A549 (cell line): ENCODE measurements around the gene CWF19L2. TPM values are rescaled to one million over a fixed set of nuclear protein-coding genes. Genes with fewer than 3 reads are reported as not detected.

Experiments used
- ATAC-seq, 2 experiments: fragments of 200-7000 bp in 1 of 2; fragments of >200 bp in 1 of 2; cut with Nextera tagmentation in 1 of 2; cut with Tn5 transposase in 1 of 2; 3 replicates each; pipeline versions ENCODE4 v1.8.0 to v1.9.1; 2018 to 2020; ENCODE audit warnings: mild to moderate bottlenecking in 1 of 2, moderate library complexity in 1 of 2
- CTCF ChIA-PET: fragments of 300-600 bp; sonication (Branson Sonifier 250); formaldehyde crosslinking; extraction: SDS; loops from one replicate; lab custom pipeline; 2021; ENCODE audit warnings: antibody characterized with exemption, inconsistent platforms; lab: Yijun Ruan, JAX
- POLR2A ChIA-PET: fragments of 350-600 bp; formaldehyde crosslinking; extraction: SDS; loops from one replicate; lab custom pipeline; 2021; ENCODE audit warnings: antibody characterized with exemption, inconsistent platforms; lab: Yijun Ruan, JAX
- DNase-seq, 2 experiments: peaks; one replicate each; pipeline versions ENCODE4 v3.0.0 to v3.0.0-alpha.2; 2011 to 2016; ENCODE audit warnings: low read depth in 1 of 2, low spot score in 1 of 2
- FAIRE-seq: peaks from 2 replicates; lab custom pipeline; 2011; peaks lifted over from hg19 to GRCh38; lab: Jason Lieb, UNC
- H3K27ac ChIP-seq, 2 experiments: fragments of >200 bp; sonication (Bioruptor Twin); formaldehyde crosslinking; 3 replicates each; pipeline ENCODE4 v1.5.1; 2016 to 2017
- H3K4me1 ChIP-seq: fragments of >200 bp; sonication (Bioruptor Twin); formaldehyde crosslinking; 3 replicates; pipeline ENCODE4 v1.6.1; 2016
- H3K4me2 ChIP-seq: fragments of >200 bp; sonication (Bioruptor Twin); formaldehyde crosslinking; 3 replicates; pipeline ENCODE4 v1.6.1; 2016
- H3K4me3 ChIP-seq: fragments of >200 bp; sonication (Bioruptor Twin); formaldehyde crosslinking; 3 replicates; pipeline ENCODE4 v1.5.1; 2016
- H3K9me3 ChIP-seq: fragments of >200 bp; sonication (Bioruptor Twin); formaldehyde crosslinking; 3 replicates; pipeline ENCODE4 v1.6.1; 2016
- EHF ChIP-seq: fragments of 250-450 bp; sonication (Bioruptor Pico); IDR thresholded peaks from 2 replicates; pipeline ENCODE4 v1.5.0; 2020; ENCODE audit warnings: mild to moderate bottlenecking
- FOSL2 ChIP-seq, 2 experiments: fragments of 450-650 bp in 1 of 2; fragments of >200 bp in 1 of 2; sonication (Bioruptor Twin) in 1 of 2; formaldehyde crosslinking; IDR thresholded peaks; 2 replicates each; pipeline versions ENCODE4 v1.5.0 to v1.6.1; 2016 to 2020; ENCODE audit warnings: mild to moderate bottlenecking in 1 of 2, moderate library complexity in 1 of 2
- FOXS1 ChIP-seq: fragments of 250-450 bp; sonication (Bioruptor Pico); IDR thresholded peaks from 2 replicates; pipeline ENCODE4 v1.5.0; 2020; ENCODE audit warnings: mild to moderate bottlenecking, moderate library complexity
- GATA3 ChIP-seq: IDR thresholded peaks from 2 replicates; pipeline ENCODE4 v1.6.1; 2012; ENCODE audit warnings: borderline replicate concordance
- HOXA7 ChIP-seq: fragments of 250-450 bp; sonication (Bioruptor Pico); IDR thresholded peaks from 2 replicates; pipeline ENCODE4 v1.5.0; 2020; ENCODE audit warnings: mild to moderate bottlenecking, moderate library complexity
- JUN ChIP-seq, 2 experiments: fragments of >200 bp; sonication (Bioruptor Twin); formaldehyde crosslinking; IDR thresholded peaks; 2 replicates in 1 of 2; 3 replicates in 1 of 2; pipeline ENCODE4 v1.6.1; 2016 to 2017
- JUNB ChIP-seq: fragments of >200 bp; sonication (Bioruptor Twin); formaldehyde crosslinking; IDR thresholded peaks from 2 replicates; pipeline ENCODE4 v1.6.1; 2016
- KDM5A ChIP-seq: fragments of 200-600 bp; sonication (generic); IDR thresholded peaks from 2 replicates; pipeline ENCODE4 v1.6.1; 2016; ENCODE audit warnings: antibody characterized with exemption, mild to moderate bottlenecking
- MAFK ChIP-seq: fragments of 450-650 bp; IDR thresholded peaks from 2 replicates; pipeline ENCODE4 v1.6.1; 2014; ENCODE audit not compliant: partially characterized antibody
- NFE2L2 ChIP-seq: fragments of 150-350 bp; conservative IDR thresholded peaks from 2 replicates; pipeline ENCODE4 v1.6.1; 2014; ENCODE audit warnings: low read length
- POLR2A ChIP-seq: IDR thresholded peaks from 2 replicates; pipeline ENCODE4 v1.6.1; 2012; ENCODE audit warnings: mild to moderate bottlenecking, low read length
- RAD21 ChIP-seq, 2 experiments: fragments of >200 bp in 1 of 2; sonication (Bioruptor Twin) in 1 of 2; formaldehyde crosslinking in 1 of 2; IDR thresholded peaks in 1 of 2; conservative IDR thresholded peaks in 1 of 2; 2 replicates in 1 of 2; 3 replicates in 1 of 2; pipeline ENCODE4 v1.6.1; 2012 to 2018; ENCODE audit warnings: inconsistent platforms in 1 of 2
- RARB ChIP-seq: fragments of 250-450 bp; sonication (Bioruptor Pico); IDR thresholded peaks from 2 replicates; pipeline ENCODE4 v1.8.0; 2021; ENCODE audit warnings: mild to moderate bottlenecking, moderate library complexity
- RNF2 ChIP-seq: fragments of 200-600 bp; sonication (generic); IDR thresholded peaks from 2 replicates; pipeline ENCODE4 v1.6.1; 2016; ENCODE audit warnings: low read depth, mild to moderate bottlenecking, antibody characterized with exemption, moderate library complexity, borderline replicate concordance
- TFCP2L1 ChIP-seq: fragments of 250-450 bp; sonication (Bioruptor Pico); IDR thresholded peaks from 2 replicates; pipeline ENCODE4 v1.5.0; 2021; ENCODE audit warnings: mild to moderate bottlenecking
- TP53 ChIP-seq: fragments of 250-450 bp; sonication (Bioruptor Pico); IDR thresholded peaks from 2 replicates; pipeline ENCODE4 v1.5.0; 2021; ENCODE audit warnings: mild to moderate bottlenecking, moderate library complexity
- ZNF302 ChIP-seq: fragments of 250-450 bp; sonication (Bioruptor Pico); IDR thresholded peaks from 2 replicates; pipeline ENCODE4 v1.9.0; 2021; ENCODE audit warnings: inconsistent platforms, mild to moderate bottlenecking, moderate library complexity
- ZSCAN20 ChIP-seq: fragments of 250-450 bp; sonication (Bioruptor Pico); IDR thresholded peaks from 2 replicates; pipeline ENCODE4 v1.8.0; 2022; ENCODE audit warnings: mild to moderate bottlenecking, moderate library complexity
- WGBS: methylation state at CpG from one replicate; pipeline ENCODE4 v1.1.6; 2017; ENCODE audit errors: missing lambda C conversion rate; 5-methylcytosine and 5-hydroxymethylcytosine counted together
- polyA plus RNA-seq, 4 experiments: library from polyadenylated mRNA; depleted of rRNA in 3 of 4; stranded (reverse); fragments of >200 nt; fragmentation: RNase III in 1 of 4; extraction: RNeasy Plus Mini Kit Qiagen cat#74134 plus additional on column Dnase treatment in 1 of 4; gene quantifications; 2 replicates in 3 of 4; 3 replicates in 1 of 4; pipeline ENCODE4 v1.2.3, GENCODE V29; 2011 to 2017
- TF ChIP-seq, protein P1 (sequence below): IDR thresholded peaks from 2 replicates; pipeline ENCODE4 v1.6.1; 2012
- TF ChIP-seq, protein P2 (sequence below): fragments of >200 bp; sonication (Bioruptor Twin); formaldehyde crosslinking; IDR thresholded peaks from 2 replicates; pipeline ENCODE4 v1.6.1; 2016
- TF ChIP-seq, protein P3 (sequence below): fragments of 200-600 bp; sonication (generic); IDR thresholded peaks from 2 replicates; pipeline ENCODE4 v1.6.1; 2016; ENCODE audit warnings: antibody characterized with exemption, mild to moderate bottlenecking, moderate library complexity
- TF ChIP-seq, protein P4 (sequence below): fragments of >200 bp; sonication (Bioruptor Twin); formaldehyde crosslinking; IDR thresholded peaks from 3 replicates; pipeline ENCODE4 v1.6.1; 2016

Gene CWF19L2
- polyA plus RNA-seq, 2 of the 4 experiments (the other 2 are of a cell fraction): 5.4 to 5.8 TPM

DNA sequence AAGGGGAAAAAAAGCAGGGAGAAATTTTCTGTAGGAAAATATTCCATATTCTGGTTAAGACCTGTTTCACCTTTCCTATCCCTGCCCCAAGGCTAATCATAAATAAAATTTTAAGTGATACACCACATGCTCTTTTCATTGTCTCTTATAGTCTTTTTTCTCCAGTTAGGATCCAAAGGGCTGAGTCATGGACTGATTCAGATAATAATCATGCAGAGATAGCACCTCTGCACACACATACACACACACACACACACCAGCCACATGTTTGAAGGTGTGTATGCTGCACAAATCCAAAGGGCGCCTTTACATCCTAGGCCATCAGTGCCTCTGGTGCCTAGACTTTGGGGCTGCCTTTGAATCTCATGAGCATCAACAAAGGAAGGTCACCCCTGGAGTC, 35.5 kb upstream of the CWF19L2 start:
- ChIA-PET CTCF (no interaction called here), POLR2A (interaction anchor here (1.0 kb wide), 1 partner anchor 35 kb away, joined by 3 read pairs; the partner anchor contains the start of gene CWF19L2)
- Histone ChIP-seq H3K4me1 (peaks cover 9% of the 10 kb centered on the region; the same call in 1 of the 3 replicates), H3K4me3 (no peak overlapping the region), H3K9me3 (no peaks in the 10 kb centered on the region), H3K4me2 (peak overlapping the region; percentile 31; the same call in 2 of the 3 replicates), H3K27ac (peak overlapping the region in 1 of 2 experiments; percentile 4; a peak in 1 of 6 replicates)
- FAIRE-seq (no peak), DNase-seq (peak; percentile 6 to 31), ATAC-seq (peak in 1 of 2 experiments; percentile 45; a peak in 2 of 6 replicates)
- 57% methylated on average over 1 of the region's 1 CpG for WGBS
- TF ChIP-seq JUNB (peak; percentile 52), JUN (IDR thresholded peaks at IDR 0.05) (no peak), FOSL2 (IDR thresholded peaks at IDR 0.05) (no peak), FOSL2 (CRISPR knock-in tag; IDR thresholded peaks at IDR 0.05) (peak; percentile 40; the same call in 1 of the 2 replicates), NFE2L2 (no peak), MAFK (peak; percentile 2)
- TF ChIP-seq, protein P1, sequence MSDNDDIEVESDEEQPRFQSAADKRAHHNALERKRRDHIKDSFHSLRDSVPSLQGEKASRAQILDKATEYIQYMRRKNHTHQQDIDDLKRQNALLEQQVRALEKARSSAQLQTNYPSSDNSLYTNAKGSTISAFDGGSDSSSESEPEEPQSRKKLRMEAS: 0 out of 2 replicates have a peak, but pooled peaks have one; percentile 19

DNA sequence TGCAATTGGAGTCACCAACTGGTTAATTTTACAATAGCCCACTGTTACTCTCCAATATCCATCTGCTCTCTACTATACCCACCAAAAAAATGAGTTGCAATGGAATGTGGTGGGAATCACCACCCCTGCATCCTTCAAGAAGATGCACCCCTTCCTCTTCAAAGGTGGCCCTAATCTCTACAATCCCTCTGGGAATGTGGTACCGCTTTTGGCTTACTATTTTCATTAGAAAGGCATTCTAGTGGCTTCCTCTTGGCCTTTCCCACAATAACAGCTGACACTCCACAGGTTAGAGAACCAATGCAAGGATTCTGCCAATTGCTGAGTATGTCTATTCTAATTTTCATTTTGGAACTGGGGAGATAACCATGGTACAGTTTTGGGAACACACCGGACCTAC, 33.2 kb upstream of the CWF19L2 start:
- H3K4me2 ChIP-seq: no peak overlapping the region
- H3K4me1 ChIP-seq: peaks cover 9% of the 10 kb centered on the region; the same call in 1 of the 3 replicates
- H3K27ac ChIP-seq: no peak overlapping the region
- POLR2A ChIA-PET: no interaction called here
- no peak for ATAC-seq
- no peaks in the 10 kb centered on the region for H3K9me3 ChIP-seq
- 81% methylated on average over 2 of the region's 2 CpGs for WGBS
- no peak overlapping the region for H3K4me3 ChIP-seq
- CTCF ChIA-PET: no interaction called here
- FAIRE-seq: no peak
- no peak for TF ChIP-seq EHF (CRISPR knock-in tag)
- no peak for TF ChIP-seq TP53 (CRISPR knock-in tag)
- no peak for TF ChIP-seq RAD21 (conservative IDR thresholded peaks at IDR 0.05 in 1 of 2, IDR thresholded peaks at IDR 0.05 in 1 of 2)
- TF ChIP-seq GATA3: no peak
- TF ChIP-seq HOXA7 (CRISPR knock-in tag): no peak
- TF ChIP-seq, protein P2, sequence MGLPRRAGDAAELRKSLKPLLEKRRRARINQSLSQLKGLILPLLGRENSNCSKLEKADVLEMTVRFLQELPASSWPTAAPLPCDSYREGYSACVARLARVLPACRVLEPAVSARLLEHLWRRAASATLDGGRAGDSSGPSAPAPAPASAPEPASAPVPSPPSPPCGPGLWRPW: no peak
- no peak for TF ChIP-seq ZNF302 (CRISPR knock-in tag)
- TF ChIP-seq TFCP2L1 (CRISPR knock-in tag): no peak
- TF ChIP-seq FOXS1 (CRISPR knock-in tag): no peak
- TF ChIP-seq, protein P3, sequence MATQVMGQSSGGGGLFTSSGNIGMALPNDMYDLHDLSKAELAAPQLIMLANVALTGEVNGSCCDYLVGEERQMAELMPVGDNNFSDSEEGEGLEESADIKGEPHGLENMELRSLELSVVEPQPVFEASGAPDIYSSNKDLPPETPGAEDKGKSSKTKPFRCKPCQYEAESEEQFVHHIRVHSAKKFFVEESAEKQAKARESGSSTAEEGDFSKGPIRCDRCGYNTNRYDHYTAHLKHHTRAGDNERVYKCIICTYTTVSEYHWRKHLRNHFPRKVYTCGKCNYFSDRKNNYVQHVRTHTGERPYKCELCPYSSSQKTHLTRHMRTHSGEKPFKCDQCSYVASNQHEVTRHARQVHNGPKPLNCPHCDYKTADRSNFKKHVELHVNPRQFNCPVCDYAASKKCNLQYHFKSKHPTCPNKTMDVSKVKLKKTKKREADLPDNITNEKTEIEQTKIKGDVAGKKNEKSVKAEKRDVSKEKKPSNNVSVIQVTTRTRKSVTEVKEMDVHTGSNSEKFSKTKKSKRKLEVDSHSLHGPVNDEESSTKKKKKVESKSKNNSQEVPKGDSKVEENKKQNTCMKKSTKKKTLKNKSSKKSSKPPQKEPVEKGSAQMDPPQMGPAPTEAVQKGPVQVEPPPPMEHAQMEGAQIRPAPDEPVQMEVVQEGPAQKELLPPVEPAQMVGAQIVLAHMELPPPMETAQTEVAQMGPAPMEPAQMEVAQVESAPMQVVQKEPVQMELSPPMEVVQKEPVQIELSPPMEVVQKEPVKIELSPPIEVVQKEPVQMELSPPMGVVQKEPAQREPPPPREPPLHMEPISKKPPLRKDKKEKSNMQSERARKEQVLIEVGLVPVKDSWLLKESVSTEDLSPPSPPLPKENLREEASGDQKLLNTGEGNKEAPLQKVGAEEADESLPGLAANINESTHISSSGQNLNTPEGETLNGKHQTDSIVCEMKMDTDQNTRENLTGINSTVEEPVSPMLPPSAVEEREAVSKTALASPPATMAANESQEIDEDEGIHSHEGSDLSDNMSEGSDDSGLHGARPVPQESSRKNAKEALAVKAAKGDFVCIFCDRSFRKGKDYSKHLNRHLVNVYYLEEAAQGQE: no peak
- TF ChIP-seq POLR2A: no peak
- TF ChIP-seq, protein P1: no peak
- TF ChIP-seq RARB (CRISPR knock-in tag): no peak
- TF ChIP-seq RNF2: no peak
- TF ChIP-seq NFE2L2: no peak
- TF ChIP-seq, protein P4, sequence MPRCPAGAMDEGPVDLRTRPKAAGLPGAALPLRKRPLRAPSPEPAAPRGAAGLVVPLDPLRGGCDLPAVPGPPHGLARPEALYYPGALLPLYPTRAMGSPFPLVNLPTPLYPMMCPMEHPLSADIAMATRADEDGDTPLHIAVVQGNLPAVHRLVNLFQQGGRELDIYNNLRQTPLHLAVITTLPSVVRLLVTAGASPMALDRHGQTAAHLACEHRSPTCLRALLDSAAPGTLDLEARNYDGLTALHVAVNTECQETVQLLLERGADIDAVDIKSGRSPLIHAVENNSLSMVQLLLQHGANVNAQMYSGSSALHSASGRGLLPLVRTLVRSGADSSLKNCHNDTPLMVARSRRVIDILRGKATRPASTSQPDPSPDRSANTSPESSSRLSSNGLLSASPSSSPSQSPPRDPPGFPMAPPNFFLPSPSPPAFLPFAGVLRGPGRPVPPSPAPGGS: no peak
- TF ChIP-seq ZSCAN20 (CRISPR knock-in tag): no peak
- no peak for TF ChIP-seq KDM5A
- no peak for DNase-seq
